Activated CD4-positive, alpha-beta T cell treated with anti-CD3 and anti-CD28 coated beads, Interleukin-2, amount 10 ng/mL, durations not matched to agents 7 days and 5 days (primary cell): ENCODE results near the gene PCNX3. TPM values are rescaled to one million over a fixed set of nuclear protein-coding genes. Genes with fewer than 3 reads are reported as not detected.

Experiments used
- CTCF ChIA-PET: fragments of 350-600 bp; sonication (Branson Sonifier 250); formaldehyde crosslinking; loops from one replicate; lab custom pipeline; 2021; ENCODE audit warnings: antibody characterized with exemption; lab: Charles Lee
- POLR2A ChIA-PET: fragments of 350-600 bp; sonication (Branson Sonifier 250); formaldehyde crosslinking; loops from one replicate; lab custom pipeline; 2021; ENCODE audit warnings: antibody characterized with exemption; lab: Charles Lee
- DNase-seq: peaks from one replicate; pipeline ENCODE4 v3.0.0-alpha.2; 2020
- H3K27ac Mint-ChIP-seq: one replicate; pipeline ENCODE4 v1.8.0; 2021; ENCODE audit warnings: mild to moderate bottlenecking, moderate library complexity, mixed read lengths
- H3K27me3 Mint-ChIP-seq: one replicate; pipeline ENCODE4 v1.8.0; 2021; ENCODE audit warnings: mixed read lengths
- H3K36me3 Mint-ChIP-seq: one replicate; pipeline ENCODE4 v1.8.0; 2021; ENCODE audit warnings: low read depth, mixed read lengths
- H3K4me1 Mint-ChIP-seq: one replicate; pipeline ENCODE4 v1.8.0; 2021; ENCODE audit warnings: mixed read lengths
- H3K4me3 Mint-ChIP-seq: one replicate; pipeline ENCODE4 v1.8.0; 2021; ENCODE audit warnings: mild to moderate bottlenecking, moderate library complexity, mixed read lengths
- H3K9me3 Mint-ChIP-seq: one replicate; pipeline ENCODE4 v1.8.0; 2021; ENCODE audit warnings: mixed read lengths
- total RNA-seq, 2 experiments: library from RNA; stranded (reverse); gene quantifications; one replicate each; pipeline ENCODE4 v1.2.3, GENCODE V29; 2021

The PCNX3 gene
- total RNA-seq, 2 experiments from 2014 or later: 47.7 to 50.2 TPM

GRCh38 chr11:65640483-65641296 is 25.1 kb downstream of the PCNX3 start:
- DNase-seq: peak; percentile 55
- H3K4me1 Mint-ChIP-seq: peaks cover 51% of the 10 kb centered on the region
- no peaks in the 10 kb centered on the region for H3K27me3 Mint-ChIP-seq
- CTCF ChIA-PET: interaction anchor here (1.0 to 5.3 kb wide), 5 partner anchors 11 to 219 kb away, joined by 3 to 24 read pairs (median 6); partner anchors contain the start of genes MUS81 and PCNX3
- POLR2A ChIA-PET: interaction anchor here (1.3 kb wide), 1 partner anchor 10 kb away, joined by 3 read pairs; no protein-coding TSS in a partner anchor
- no peaks in the 10 kb centered on the region for H3K9me3 Mint-ChIP-seq
- H3K27ac Mint-ChIP-seq: peak overlapping the region; percentile 90
- peaks cover 44% of the 10 kb centered on the region for H3K36me3 Mint-ChIP-seq
- H3K4me3 Mint-ChIP-seq: peak overlapping the region; percentile 83

GRCh38 chr11:65641297-65642013 is 25.9 kb downstream of the PCNX3 start:
- Mint-ChIP-seq H3K27ac (peak overlapping the region; percentile 84), H3K4me3 (peak overlapping the region; percentile 83), H3K4me1 (peaks cover 51% of the 10 kb centered on the region), H3K36me3 (peaks cover 46% of the 10 kb centered on the region), H3K9me3 (no peaks in the 10 kb centered on the region), H3K27me3 (no peaks in the 10 kb centered on the region)
- POLR2A ChIA-PET: interaction anchor here (1.3 kb wide), 1 partner anchor 10 kb away, joined by 3 read pairs; no protein-coding TSS in a partner anchor
- no peak for DNase-seq
- CTCF ChIA-PET: interaction anchor here (1.4 to 5.3 kb wide), 6 partner anchors 8 to 219 kb away, joined by 4 to 24 read pairs (median 6); partner anchors contain the start of genes MUS81 and PCNX3

GRCh38 chr11:65642014-65642671 is 26.6 kb downstream of the PCNX3 start:
- CTCF ChIA-PET: interaction anchor here (0.9 to 5.3 kb wide), 5 partner anchors 9 to 292 kb away, joined by 3 to 24 read pairs (median 5); partner anchors contain the start of gene PCNX3
- Mint-ChIP-seq H3K4me1 (peaks cover 46% of the 10 kb centered on the region), H3K4me3 (peak overlapping the region; percentile 83), H3K36me3 (peaks cover 41% of the 10 kb centered on the region), H3K27me3 (no peaks in the 10 kb centered on the region), H3K9me3 (no peaks in the 10 kb centered on the region), H3K27ac (peak overlapping the region; percentile 84)
- DNase-seq: no peak
- POLR2A ChIA-PET: interaction anchor here (1.0 kb wide), 1 partner anchor 10 kb away, joined by 3 read pairs; no protein-coding TSS in a partner anchor

GRCh38 chr11:65643971-65644370 is 28.4 kb downstream of the PCNX3 start:
- Mint-ChIP-seq H3K27me3 (no peaks in the 10 kb centered on the region), H3K9me3 (no peaks in the 10 kb centered on the region), H3K4me1 (peaks cover 40% of the 10 kb centered on the region), H3K27ac (no peak overlapping the region), H3K4me3 (peak overlapping the region; percentile 16), H3K36me3 (peaks cover 49% of the 10 kb centered on the region)
- CTCF ChIA-PET: interaction anchor here (2.1 kb wide), 1 partner anchor 8 kb away, joined by 8 read pairs; no protein-coding TSS in a partner anchor
- DNase-seq: peak; percentile 34
- POLR2A ChIA-PET: no interaction called here

GRCh38 chr11:65644837-65645236 is 29.3 kb downstream of the PCNX3 start:
- no peak overlapping the region for H3K4me3 Mint-ChIP-seq
- no peak overlapping the region for H3K27ac Mint-ChIP-seq
- H3K36me3 Mint-ChIP-seq: peaks cover 46% of the 10 kb centered on the region
- no peak for DNase-seq
- H3K9me3 Mint-ChIP-seq: no peaks in the 10 kb centered on the region
- CTCF ChIA-PET: interaction anchor here (1.1 to 1.7 kb wide), 2 partner anchors 9 to 31 kb away, joined by 3 to 4 read pairs; partner anchors contain the start of gene MAP3K11
- POLR2A ChIA-PET: no interaction called here
- H3K4me1 Mint-ChIP-seq: peaks cover 36% of the 10 kb centered on the region
- no peaks in the 10 kb centered on the region for H3K27me3 Mint-ChIP-seq

- DNase-seq: no peak
- POLR2A ChIA-PET: no interaction called here
- peaks cover 30% of the 10 kb centered on the region for H3K4me1 Mint-ChIP-seq
- no peak overlapping the region for H3K4me3 Mint-ChIP-seq
- H3K9me3 Mint-ChIP-seq: no peaks in the 10 kb centered on the region
- CTCF ChIA-PET: interaction anchor here (1.1 to 1.7 kb wide), 2 partner anchors 10 to 32 kb away, joined by 3 to 4 read pairs; partner anchors contain the start of gene MAP3K11
- H3K36me3 Mint-ChIP-seq: peaks cover 47% of the 10 kb centered on the region
- no peaks in the 10 kb centered on the region for H3K27me3 Mint-ChIP-seq
- no peak overlapping the region for H3K27ac Mint-ChIP-seq
Measured at GRCh38 chr11:65645710-65646109, 30.1 kb downstream of the PCNX3 start.

GRCh38 chr11:65646288-65646957 is 30.8 kb downstream of the PCNX3 start:
- Mint-ChIP-seq H3K4me3 (no peak overlapping the region), H3K36me3 (peaks cover 48% of the 10 kb centered on the region), H3K9me3 (no peaks in the 10 kb centered on the region), H3K27me3 (no peaks in the 10 kb centered on the region), H3K27ac (no peak overlapping the region), H3K4me1 (peaks cover 32% of the 10 kb centered on the region)
- ChIA-PET POLR2A (no interaction called here), CTCF (interaction anchor here (0.6 to 1.7 kb wide), 2 partner anchors 10 to 14 kb away, joined by 3 to 4 read pairs; no protein-coding TSS in a partner anchor)
- DNase-seq: no peak

GRCh38 chr11:65646958-65647701 is 31.6 kb downstream of the PCNX3 start:
- Mint-ChIP-seq H3K36me3 (peaks cover 48% of the 10 kb centered on the region), H3K4me1 (peaks cover 32% of the 10 kb centered on the region), H3K4me3 (no peak overlapping the region), H3K27ac (no peak overlapping the region), H3K9me3 (no peaks in the 10 kb centered on the region), H3K27me3 (no peaks in the 10 kb centered on the region)
- POLR2A ChIA-PET: no interaction called here
- no peak for DNase-seq
- CTCF ChIA-PET: interaction anchor here (0.6 kb wide), 1 partner anchor 15 kb away, joined by 3 read pairs; no protein-coding TSS in a partner anchor

GRCh38 chr11:65648997-65649493 is 33.5 kb downstream of the PCNX3 start:
- Mint-ChIP-seq H3K4me3 (no peak overlapping the region), H3K27me3 (no peaks in the 10 kb centered on the region), H3K9me3 (no peaks in the 10 kb centered on the region), H3K27ac (no peak overlapping the region), H3K4me1 (peaks cover 33% of the 10 kb centered on the region), H3K36me3 (peaks cover 46% of the 10 kb centered on the region)
- POLR2A ChIA-PET: interaction anchor here (0.6 kb wide), 2 partner anchors 19 to 531 kb away, joined by 3 read pairs; partner anchors contain the start of gene ZNHIT2
- CTCF ChIA-PET: interaction anchor here (1.1 to 1.8 kb wide), 4 partner anchors 10 to 121 kb away, joined by 3 to 5 read pairs (median 4); partner anchors contain the start of gene PCNX3
- no peak for DNase-seq

- H3K4me3 Mint-ChIP-seq: no peak overlapping the region
- POLR2A ChIA-PET: interaction anchor here (0.6 kb wide), 1 partner anchor 532 kb away, joined by 3 read pairs; the partner anchor contains the start of gene ZNHIT2
- CTCF ChIA-PET: interaction anchor here (1.0 to 1.8 kb wide), 4 partner anchors 12 to 120 kb away, joined by 3 to 5 read pairs (median 4); partner anchors contain the start of genes PCNX3 and SIPA1
Measured at GRCh38 chr11:65649656-65650546, 34.3 kb downstream of the PCNX3 start.

More at GRCh38 chr11:65649656-65650546, 34.3 kb downstream of the PCNX3 start:
- no peak overlapping the region for H3K27ac Mint-ChIP-seq
- no peaks in the 10 kb centered on the region for H3K9me3 Mint-ChIP-seq
- H3K36me3 Mint-ChIP-seq: peaks cover 47% of the 10 kb centered on the region
- no peaks in the 10 kb centered on the region for H3K27me3 Mint-ChIP-seq
- DNase-seq: no peak
- H3K4me1 Mint-ChIP-seq: peaks cover 34% of the 10 kb centered on the region
